ENCODE data around the gene PCDHB2. TPM values are rescaled to one million over a fixed set of nuclear protein-coding genes. Genes with fewer than 3 reads are reported as not detected.

PCDHB2 gene
- total RNA-seq, result 10 to 100 TPM in 1 of 3 donors, 1 to 10 TPM in 2; 3.8 to 10.8 (median 9.8) TPM

DNA sequence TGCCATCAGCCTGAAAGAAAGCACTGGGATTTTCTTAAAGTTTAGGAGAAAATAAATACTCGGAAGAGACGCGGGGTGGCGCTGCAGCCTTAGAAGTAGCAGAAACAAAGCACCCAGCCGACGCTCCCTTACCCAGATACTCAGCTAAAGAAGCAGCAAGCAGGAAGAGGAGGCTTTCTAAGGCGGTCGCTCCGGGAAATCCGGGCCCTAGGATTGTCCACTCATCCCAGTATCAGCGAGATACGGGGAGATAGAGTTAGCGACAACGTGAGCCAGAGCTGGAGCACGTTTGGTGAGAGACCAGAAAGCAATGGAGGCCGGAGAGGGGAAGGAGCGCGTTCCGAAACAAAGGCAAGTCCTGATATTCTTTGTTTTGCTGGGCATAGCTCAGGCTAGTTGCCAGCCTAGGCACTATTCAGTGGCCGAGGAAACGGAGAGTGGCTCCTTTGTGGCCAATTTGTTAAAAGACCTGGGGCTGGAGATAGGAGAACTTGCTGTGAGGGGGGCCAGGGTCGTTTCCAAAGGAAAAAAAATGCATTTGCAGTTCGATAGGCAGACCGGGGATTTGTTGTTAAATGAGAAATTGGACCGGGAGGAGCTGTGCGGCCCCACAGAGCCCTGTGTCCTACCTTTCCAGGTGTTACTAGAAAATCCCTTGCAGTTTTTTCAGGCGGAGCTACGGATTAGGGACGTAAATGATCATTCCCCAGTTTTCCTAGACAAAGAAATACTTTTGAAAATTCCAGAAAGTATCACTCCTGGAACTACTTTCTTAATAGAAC lies at the start of gene PCDHB2:
Gene PCDHB2, plus strand, starts transcription at position 135 of the 782 bp plus-strand sequence. Its CDS starts 176 bp downstream, at position 311.
- Histone ChIP-seq H3K27me3 (no peaks in the 10 kb centered on the region), H3K27ac (peak within 1 kb of the TSS; percentile 15 to 74)
- intact Hi-C loops (cut with DNase I; ENCODE audit: low total_unique reads), result no loop called here

GRCh38 chr5:141050622-141051520 lies 43.5 kb upstream of the PCDHB2 start, which contains the start of gene PCDHB1:
Gene PCDHB1, plus strand, starts transcription at chr5:141051374. Its CDS starts 97 bp downstream, at chr5:141051471.
- Histone ChIP-seq H3K27me3 (no peaks in the 10 kb centered on the region), H3K4me3 (peak within 1 kb of the TSS; percentile 39 to 71 (median 64)), H3K27ac (no peak within 1 kb of the TSS), H3K9me3 (no peaks in the 10 kb centered on the region), H3K4me1 (peaks cover 0 to 5% of the 10 kb centered on the region in 2 donors), H3K36me3 (no peaks in the 10 kb centered on the region)
- no peak for TF ChIP-seq CTCF (IDR thresholded peaks at IDR 0.05)
- TF ChIP-seq POLR2A (IDR thresholded peaks at IDR 0.05), result no peak
- TF ChIP-seq POLR2AphosphoS5 (IDR thresholded peaks at IDR 0.05), result no peak
- intact Hi-C loops (cut with DNase I; ENCODE audit: low total_unique reads), result no loop called here
- DNase-seq (ENCODE audit: low spot score in 2 of 2), result no peak

More for the DNA sequence above, at the start of gene PCDHB2:
- TF ChIP-seq CTCF (IDR thresholded peaks at IDR 0.05) (peak in 2 of 3 donors; percentile 19 to 42), POLR2AphosphoS5 (IDR thresholded peaks at IDR 0.05) (no peak), POLR2A (IDR thresholded peaks at IDR 0.05) (no peak)
- H3K4me3 ChIP-seq, result peak within 1 kb of the TSS; percentile 33 to 63 (median 35)
- peaks cover 29 to 71% of the 10 kb centered on the region in 2 donors for H3K9me3 ChIP-seq
- H3K4me1 ChIP-seq, result no peaks in the 10 kb centered on the region
- DNase-seq (ENCODE audit: low spot score in 2 of 2), result no peak
- H3K36me3 ChIP-seq, result no peaks in the 10 kb centered on the region

DNA sequence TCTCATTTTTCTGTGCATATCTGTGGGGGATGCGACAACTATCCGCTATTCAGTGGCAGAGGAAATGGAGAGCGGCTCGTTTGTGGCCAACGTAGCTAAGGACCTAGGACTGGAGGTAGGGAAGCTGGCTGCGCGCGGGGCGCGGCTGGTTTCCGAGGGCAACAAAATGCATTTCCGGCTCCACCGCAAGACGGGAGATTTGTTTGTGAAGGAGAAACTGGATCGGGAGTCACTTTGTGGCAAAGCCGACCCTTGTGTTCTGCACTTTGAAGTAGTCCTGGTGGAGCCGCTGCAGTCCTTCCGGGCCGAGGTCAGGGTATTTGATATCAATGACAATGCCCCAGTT lies 42.9 kb upstream of the PCDHB2 start:
- Histone ChIP-seq H3K9me3 (no peaks in the 10 kb centered on the region), H3K27me3 (no peaks in the 10 kb centered on the region)

GRCh38 chr5:141077826-141078225 lies 16.6 kb upstream of the PCDHB2 start:
- Histone ChIP-seq H3K27ac (no peak overlapping the region), H3K4me1 (no peaks in the 10 kb centered on the region), H3K9me3 (peaks cover 4 to 20% of the 10 kb centered on the region in 2 donors), H3K36me3 (no peaks in the 10 kb centered on the region), H3K27me3 (peaks cover 0 to 12% of the 10 kb centered on the region in 2 donors), H3K4me3 (peak overlapping the region in 1 of 3 donors; percentile 7)
- TF ChIP-seq POLR2AphosphoS5 (IDR thresholded peaks at IDR 0.05), result no peak
- no peak for TF ChIP-seq CTCF (IDR thresholded peaks at IDR 0.05)
- TF ChIP-seq POLR2A (IDR thresholded peaks at IDR 0.05), result no peak
- no peak for DNase-seq (ENCODE audit: low spot score in 2 of 2)
- intact Hi-C loops (cut with DNase I; ENCODE audit: low total_unique reads), result no loop called here

More for the DNA sequence above, 42.9 kb upstream of the PCDHB2 start:
- H3K4me1 ChIP-seq, result peaks cover 0 to 5% of the 10 kb centered on the region in 2 donors
- TF ChIP-seq POLR2AphosphoS5 (IDR thresholded peaks at IDR 0.05) (no peak), POLR2A (IDR thresholded peaks at IDR 0.05) (no peak), CTCF (IDR thresholded peaks at IDR 0.05) (no peak)
- no peak overlapping the region for H3K27ac ChIP-seq
- intact Hi-C loops (cut with DNase I; ENCODE audit: low total_unique reads), result no loop called here
- no peak for DNase-seq (ENCODE audit: low spot score in 2 of 2)
- H3K36me3 ChIP-seq, result no peaks in the 10 kb centered on the region
- peak overlapping the region; percentile 39 to 71 (median 64) for H3K4me3 ChIP-seq

Measured in breast epithelium (tissue), 4 donors.